Common myeloid progenitor, CD34-positive (primary cell): ENCODE data around the gene POR.
"Not testable (repeated sequence)": the region's sequence is repeated elsewhere in the genome, so short reads cannot be mapped to it uniquely, and the experiment has no call there.

ENCODE experiments used
- CTCF ChIA-PET: fragments of 350-600 bp; sonication (Branson Sonifier 250); formaldehyde crosslinking; loops from one replicate; lab custom pipeline; 2021; ENCODE audit warnings: antibody characterized with exemption; lab: Charles Lee
- POLR2A ChIA-PET: fragments of 350-600 bp; sonication (Branson Sonifier 250); formaldehyde crosslinking; loops from one replicate; lab custom pipeline; 2021; ENCODE audit warnings: antibody characterized with exemption; lab: Charles Lee
- DNase-seq, 3 donors: peaks; one replicate each; pipeline versions ENCODE4 v3.0.0 to v3.0.0-alpha.2; 2013
- H3K27ac ChIP-seq, 2 experiments: 1 replicate in 1 of 2; 2 replicates in 1 of 2; pipeline ENCODE4 v1.7.0; 2013; ENCODE audit warnings: inconsistent platforms in 2 of 2, low read length in 2 of 2, mild to moderate bottlenecking in 2 of 2, low read depth in 1 of 2, moderate library complexity in 1 of 2; ENCODE audit not compliant: severe bottlenecking in 2 of 2, insufficient read depth in 1 of 2, poor library complexity in 1 of 2
- H3K27me3 ChIP-seq, 5 experiments: replicated peaks in 2 of 5; 1 replicate in 3 of 5; 2 replicates in 2 of 5; pipeline versions ENCODE4 v1.6.1 to v1.7.0; 2013; ENCODE audit warnings: low read length in 4 of 5, mild to moderate bottlenecking in 2 of 5, moderate library complexity in 2 of 5, inconsistent platforms in 1 of 5; ENCODE audit not compliant: insufficient read depth in 5 of 5, control insufficient read depth in 4 of 5
- H3K36me3 ChIP-seq, 4 experiments: 1 replicate in 2 of 4; 2 replicates in 2 of 4; pipeline versions ENCODE4 v1.6.1 to v1.7.0; 2013; ENCODE audit warnings: low read length in 3 of 4, control low read depth in 1 of 4, mild to moderate bottlenecking in 1 of 4; ENCODE audit not compliant: control insufficient read depth in 4 of 4, insufficient read depth in 4 of 4
- H3K4me1 ChIP-seq, 4 experiments: 1 replicate in 3 of 4; 2 replicates in 1 of 4; pipeline versions ENCODE4 v1.6.1 to v1.7.1; 2013; ENCODE audit warnings: low read length in 3 of 4, mild to moderate bottlenecking in 3 of 4, control low read depth in 1 of 4, inconsistent platforms in 1 of 4, moderate library complexity in 1 of 4; ENCODE audit not compliant: control insufficient read depth in 4 of 4, insufficient read depth in 4 of 4; ENCODE audit errors: control extremely low read depth in 1 of 4
- H3K4me3 ChIP-seq, 7 experiments: 1 replicate in 4 of 7; 2 replicates in 3 of 7; pipeline versions ENCODE4 v1.5.1 to v1.7.0; 2013; ENCODE audit warnings: mild to moderate bottlenecking in 7 of 7, low read length in 6 of 7, moderate library complexity in 6 of 7, inconsistent platforms in 2 of 7, low read depth in 2 of 7, control low read depth in 1 of 7; ENCODE audit not compliant: insufficient read depth in 4 of 7, control insufficient read depth in 1 of 7; ENCODE audit errors: extremely low read depth in 1 of 7
- H3K9me3 ChIP-seq, 5 experiments: 1 replicate in 4 of 5; 2 replicates in 1 of 5; pipeline versions ENCODE4 v1.6.1 to v1.7.1; 2013; ENCODE audit warnings: low read length in 4 of 5, mild to moderate bottlenecking in 2 of 5, inconsistent platforms in 1 of 5, low read depth in 1 of 5, moderate library complexity in 1 of 5; ENCODE audit not compliant: control insufficient read depth in 4 of 5, insufficient read depth in 2 of 5; ENCODE audit errors: control extremely low read depth in 1 of 5
- WGBS: methylation state at CpG from one replicate; pipeline ENCODE4 v1.1.5; 2013; ENCODE audit not compliant: insufficient coverage; 5-methylcytosine and 5-hydroxymethylcytosine counted together

Gene POR

DNA sequence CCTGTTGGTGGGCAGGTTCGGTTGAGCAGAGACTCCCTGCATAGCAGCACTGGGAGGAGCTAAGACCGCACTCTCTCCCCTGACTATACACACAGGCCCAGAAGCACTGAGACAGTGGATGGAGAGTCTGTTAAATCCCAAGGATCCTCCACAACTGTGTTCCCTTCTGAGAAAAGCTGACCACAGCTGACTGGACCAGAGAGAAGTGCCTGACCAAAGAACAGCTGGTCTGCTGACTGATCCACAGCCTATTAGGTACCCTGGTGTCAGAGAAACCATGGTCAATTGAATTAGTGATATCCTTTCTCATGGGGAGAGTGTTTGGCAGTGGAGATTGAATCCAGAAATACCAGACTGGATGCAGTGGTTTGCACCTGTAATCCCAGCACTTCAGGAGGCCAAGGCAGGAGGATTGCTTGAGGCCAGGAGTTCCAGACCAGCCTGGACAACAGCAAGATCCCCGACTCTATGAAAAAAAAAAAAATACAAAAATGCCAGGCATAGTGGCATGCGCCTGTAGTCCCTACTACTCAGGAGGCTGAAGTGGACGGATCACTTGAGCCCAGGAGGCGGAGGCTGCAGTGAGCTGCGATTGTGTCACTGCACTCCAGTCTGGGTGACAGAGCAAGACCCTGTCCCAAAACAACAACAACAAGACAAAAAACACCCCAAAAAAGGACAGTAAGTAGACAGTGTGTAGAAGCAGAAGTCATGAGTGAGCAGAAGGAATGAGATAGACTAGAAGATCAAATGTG is 107.2 kb downstream of the POR start:
- no peaks in the 10 kb centered on the region for H3K27me3 ChIP-seq
- WGBS = no CpG with 5 or more reads among the region's 7 CpGs
- H3K27ac ChIP-seq = no peak overlapping the region
- peaks cover 3 to 21% (median 12%) of the 10 kb centered on the region in 4 experiments for H3K4me1 ChIP-seq
- peaks cover 12 to 34% (median 20%) of the 10 kb centered on the region in 4 experiments for H3K36me3 ChIP-seq
- DNase-seq = no peak
- POLR2A ChIA-PET = interaction anchor here (0.7 kb wide), 1 partner anchor 36 kb away, joined by 5 read pairs; no protein-coding TSS in a partner anchor
- no peak overlapping the region for H3K4me3 ChIP-seq
- H3K9me3 ChIP-seq = peaks cover 0 to 2% (median 0%) of the 10 kb centered on the region in 5 experiments
- CTCF ChIA-PET = interaction anchor here (1.1 to 7.0 kb wide), 8 partner anchors 11 to 157 kb away, joined by 3 to 78 read pairs (median 14); partner anchors contain the start of gene POR

DNA sequence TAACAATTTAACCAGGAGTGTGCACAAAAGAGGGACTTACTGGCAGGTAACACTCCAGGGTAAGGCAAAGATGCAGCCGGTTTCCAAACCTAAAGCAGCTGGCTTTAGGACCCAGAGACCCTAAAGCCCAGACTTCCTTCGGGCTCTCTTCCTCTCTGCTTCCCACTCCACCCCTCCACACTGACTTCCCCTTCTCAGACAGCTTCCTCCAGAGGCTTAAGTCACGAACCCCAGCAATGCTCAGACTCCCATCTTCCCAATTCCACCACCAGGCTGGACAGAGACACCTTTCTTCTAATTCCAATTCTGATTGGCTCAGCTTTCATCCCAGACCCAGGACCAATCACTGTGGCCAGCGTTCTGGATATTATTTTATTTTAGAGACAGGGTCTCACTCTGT is 108.0 kb downstream of the POR start:
- Histone ChIP-seq H3K4me1 (peaks cover 3 to 21% (median 12%) of the 10 kb centered on the region in 4 experiments), H3K4me3 (peak overlapping the region in 2 of 7 experiments; percentile 2 to 37), H3K9me3 (peaks cover 0 to 2% (median 0%) of the 10 kb centered on the region in 5 experiments), H3K36me3 (peaks cover 12 to 34% (median 20%) of the 10 kb centered on the region in 4 experiments), H3K27me3 (no peaks in the 10 kb centered on the region), H3K27ac (peak overlapping the region in 1 of 2 experiments; percentile 9)
- POLR2A ChIA-PET = no interaction called here
- CTCF ChIA-PET = interaction anchor here (0.9 to 7.0 kb wide), 5 partner anchors 14 to 158 kb away, joined by 3 to 78 read pairs (median 10); partner anchors contain the start of gene POR
- 14% methylated on average over 2 of the region's 4 CpGs for WGBS
- peak in 2 of 3 donors; percentile 42 to 48 for DNase-seq

- H3K27ac ChIP-seq, DNase-seq, H3K4me3 ChIP-seq, H3K4me1 ChIP-seq, H3K27me3 ChIP-seq, POLR2A ChIA-PET, H3K9me3 ChIP-seq: not testable (repeated sequence)
- CTCF ChIA-PET = interaction anchor here (1.1 to 1.9 kb wide), 2 partner anchors 9 to 18 kb away, joined by 3 to 9 read pairs; partner anchors contain the start of genes MDH2 and STYXL1
- WGBS = 95% methylated on average over 5 of the region's 7 CpGs
- peaks cover 6 to 15% (median 9%) of the 10 kb centered on the region in 4 experiments for H3K36me3 ChIP-seq
These were observed 114.7 kb downstream of the POR start for GRCh38 chr7:76029682-76030081.

DNA sequence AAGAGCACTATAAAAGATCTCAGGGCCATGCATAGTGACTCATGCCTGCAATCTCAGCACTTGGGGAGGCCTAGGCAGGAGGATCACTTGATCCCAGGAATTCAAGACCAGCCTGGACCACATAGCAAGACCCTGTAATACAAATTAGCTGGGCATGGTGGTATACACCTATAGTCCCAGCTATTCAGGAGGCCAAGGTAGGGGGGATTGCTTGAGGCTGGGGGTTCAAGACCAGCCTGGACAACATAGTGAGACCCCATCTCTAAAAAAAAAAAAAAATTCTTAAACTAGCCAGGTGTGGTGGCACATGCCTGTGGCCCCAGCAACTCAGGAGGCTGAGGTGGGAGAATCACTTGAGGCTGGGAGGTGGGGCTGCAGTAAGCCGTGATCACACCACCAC is 117.0 kb downstream of the POR start:
- Histone ChIP-seq H3K36me3 (peaks cover 2 to 10% (median 6%) of the 10 kb centered on the region in 4 experiments), H3K4me1 (no peaks in the 10 kb centered on the region), H3K27me3 (no peaks in the 10 kb centered on the region), H3K27ac (no peak overlapping the region), H3K9me3 (no peaks in the 10 kb centered on the region), H3K4me3 (no peak overlapping the region)
- POLR2A ChIA-PET = interaction anchor here (0.6 kb wide), 1 partner anchor 359 kb away, joined by 3 read pairs; no protein-coding TSS in a partner anchor
- CTCF ChIA-PET = no interaction called here
- WGBS = no CpG with 5 or more reads among the region's 1 CpG
- DNase-seq = no peak
